GM18873 (cell line): ENCODE data around the gene BBS1.

Experiments used
- ATAC-seq: cut with Tn5 transposase; IDR thresholded peaks from one replicate; pipeline ENCODE4 v1.9.1; 2021; ENCODE audit warnings: mild to moderate bottlenecking, moderate library complexity, moderate number of reproducible peaks; ENCODE audit not compliant: unreplicated experiment, low FRiP score

The BBS1 gene

GRCh38 chr11:66476841-66477251 is 33.6 kb upstream of the BBS1 start:
- ATAC-seq: no peak

GRCh38 chr11:66477263-66478201 is 32.9 kb upstream of the BBS1 start:
- no peak for ATAC-seq

DNA sequence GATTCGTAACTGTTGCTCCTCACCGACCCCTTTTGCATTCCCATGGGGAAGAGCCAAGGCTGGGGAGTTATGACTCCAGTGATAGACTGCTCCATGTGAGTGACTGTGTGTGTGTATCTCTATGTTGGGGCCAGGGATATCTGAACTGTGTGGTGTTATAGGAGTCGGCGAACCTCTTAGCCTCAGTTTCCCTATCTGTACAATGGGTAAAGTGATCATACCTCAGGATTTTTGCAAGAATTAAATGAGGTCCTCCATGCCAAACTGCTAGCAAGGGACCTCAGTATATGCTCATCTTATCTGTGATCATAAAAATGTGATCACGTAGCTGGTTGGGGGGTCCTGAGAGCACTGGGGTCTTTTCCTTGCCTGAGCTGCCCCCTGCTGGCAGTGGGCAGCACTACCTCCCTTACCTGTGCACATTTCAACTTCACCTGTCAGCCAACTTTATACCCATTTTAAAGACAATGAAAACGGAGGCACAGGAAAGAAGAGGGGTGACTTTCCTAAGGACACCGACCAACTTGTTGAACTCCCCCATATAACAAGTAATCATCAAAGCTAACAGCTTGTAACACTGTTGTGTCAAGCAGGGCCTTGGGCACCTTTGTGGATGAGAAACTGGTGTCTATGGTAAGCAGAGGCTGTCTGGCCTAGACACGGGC is 31.6 kb upstream of the BBS1 start:
- ATAC-seq: no peak

- no peak for ATAC-seq
These were observed 30.9 kb upstream of the BBS1 start for GRCh38 chr11:66479394-66480116.

DNA sequence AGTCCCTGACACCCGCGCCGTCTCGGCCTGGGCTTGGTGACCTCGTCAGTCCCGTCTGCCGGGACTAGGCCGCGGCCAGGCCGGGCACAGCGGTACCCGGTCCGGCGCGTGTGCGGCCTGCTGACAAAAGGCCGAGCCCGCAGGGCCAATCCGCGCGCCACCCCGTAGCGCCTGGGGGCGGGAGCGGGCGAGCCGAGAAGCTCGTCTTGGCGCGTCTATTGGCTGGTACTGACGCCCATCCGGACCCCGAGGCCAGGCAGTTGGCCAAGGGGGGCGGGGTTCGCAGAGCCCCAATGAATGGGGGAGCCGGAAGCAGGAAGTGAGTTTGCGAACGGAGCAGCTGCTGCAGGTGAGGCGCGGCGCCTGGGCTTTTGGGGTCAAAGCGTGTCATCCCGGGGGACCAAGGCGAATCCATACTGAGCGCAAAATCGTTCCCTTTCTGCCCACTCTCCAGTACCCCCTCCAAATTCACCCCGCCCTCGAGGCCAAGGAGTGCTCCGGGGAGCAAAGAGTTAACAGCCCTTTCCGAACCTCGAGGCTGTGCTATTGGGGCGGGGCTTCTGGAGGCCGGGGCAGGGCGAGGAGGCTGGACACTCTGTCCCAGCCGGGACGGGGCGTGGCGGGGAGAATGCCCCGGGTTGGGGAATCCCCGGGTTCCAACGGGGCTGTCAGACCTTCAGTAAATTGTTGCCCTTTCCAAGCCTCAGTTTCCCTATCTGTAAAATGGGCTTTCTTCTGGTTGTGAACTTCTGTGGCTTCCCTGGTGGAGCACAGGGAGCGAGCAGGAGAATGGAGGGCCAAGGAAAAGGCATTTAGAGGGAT is 30.1 kb upstream of the BBS1 start, which contains the start of gene DPP3:
DPP3 (plus strand) TSS at position 318 of the 822 bp plus-strand sequence. CDS start 1,767 bp downstream, outside the sequence.
- peak; percentile 72 for ATAC-seq

GRCh38 chr11:66484806-66485380 is 25.5 kb upstream of the BBS1 start:
- ATAC-seq: no peak

GRCh38 chr11:66488957-66489356 is 21.5 kb upstream of the BBS1 start:
- no peak for ATAC-seq

- ATAC-seq: no peak
These were observed 20.8 kb upstream of the BBS1 start for GRCh38 chr11:66489636-66490035.

DNA sequence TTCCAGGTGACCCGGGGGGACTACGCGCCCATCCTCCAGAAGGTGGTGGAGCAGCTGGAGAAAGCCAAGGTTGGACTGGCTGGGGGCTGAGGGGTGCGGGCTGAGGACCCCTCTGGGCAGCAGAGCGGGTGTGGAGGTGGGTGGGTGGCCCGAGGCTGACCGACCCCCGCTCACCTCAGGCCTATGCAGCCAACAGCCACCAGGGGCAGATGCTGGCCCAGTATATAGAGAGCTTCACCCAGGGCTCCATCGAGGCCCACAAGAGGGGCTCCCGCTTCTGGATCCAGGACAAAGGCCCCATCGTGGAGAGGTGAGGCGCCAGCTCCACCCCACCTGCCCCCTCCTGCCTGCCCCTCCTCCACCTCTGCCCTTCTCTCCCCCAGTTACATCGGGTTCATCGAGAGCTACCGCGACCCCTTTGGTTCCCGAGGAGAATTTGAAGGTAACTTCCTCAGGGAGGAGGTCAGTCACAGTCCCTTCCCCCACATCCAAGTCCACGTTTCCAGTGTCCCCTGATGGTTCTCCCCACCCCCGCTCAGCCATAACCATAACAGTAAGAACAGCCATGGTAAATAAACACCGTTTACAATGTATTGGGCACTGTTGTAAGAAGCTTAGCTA is 19.0 kb upstream of the BBS1 start:
- ATAC-seq: no peak

DNA sequence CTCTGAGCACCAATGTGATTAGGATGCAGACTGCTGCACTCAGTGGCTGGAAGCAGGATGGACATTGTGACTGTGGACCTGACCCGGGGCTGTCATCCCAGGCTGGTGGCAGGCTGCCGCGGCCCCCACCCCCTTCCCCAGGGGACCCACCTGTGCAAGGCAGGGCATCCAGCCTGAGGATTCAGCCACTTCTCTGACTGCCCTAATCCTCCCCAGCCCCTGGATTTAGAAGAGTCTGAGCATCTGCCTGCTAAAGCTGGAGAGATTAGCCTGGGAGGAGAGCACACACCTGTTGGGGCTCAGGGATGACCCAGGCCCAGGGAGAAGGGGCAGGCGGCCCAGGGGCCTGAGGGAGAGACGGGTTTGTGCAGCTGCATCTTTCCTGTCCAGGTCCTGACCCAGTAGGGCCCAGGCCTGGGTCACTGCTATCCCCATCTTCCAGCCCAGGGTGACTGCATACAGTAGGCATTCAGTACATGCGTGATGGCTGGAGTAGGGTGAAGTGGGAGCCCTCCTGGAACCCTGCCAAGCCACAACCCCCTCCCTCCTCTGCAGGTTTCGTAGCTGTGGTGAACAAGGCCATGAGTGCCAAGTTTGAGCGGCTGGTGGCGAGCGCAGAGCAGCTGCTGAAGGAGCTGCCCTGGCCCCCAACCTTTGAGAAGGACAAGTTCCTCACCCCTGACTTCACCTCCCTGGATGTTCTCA is 18.1 kb upstream of the BBS1 start:
- no peak for ATAC-seq

GRCh38 chr11:66493130-66493529 is 17.3 kb upstream of the BBS1 start:
- no peak for ATAC-seq

DNA sequence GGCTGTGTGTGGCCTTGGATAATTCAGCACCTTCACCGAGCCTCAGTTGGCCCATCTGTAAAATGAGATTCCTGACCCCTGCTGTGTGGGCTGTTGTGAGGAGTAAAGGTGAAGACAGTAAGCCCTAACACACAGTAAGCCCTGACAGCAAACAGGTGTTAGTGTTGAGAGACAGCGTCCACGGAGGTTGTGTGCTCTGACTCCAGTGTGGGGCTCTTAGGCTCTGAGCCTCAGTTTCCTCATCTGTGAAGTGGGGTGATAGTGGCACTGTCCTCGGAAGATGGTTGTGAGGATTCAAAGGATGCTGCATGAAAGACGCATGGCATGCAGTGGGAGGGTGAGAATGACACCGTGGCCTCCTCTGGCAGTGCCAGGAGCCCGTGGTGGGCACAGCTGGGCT is 16.0 kb upstream of the BBS1 start:
- ATAC-seq: no peak

- no peak for ATAC-seq
These were observed 15.5 kb upstream of the BBS1 start for GRCh38 chr11:66494935-66495334.

- no peak for ATAC-seq
These were observed 15.0 kb upstream of the BBS1 start for GRCh38 chr11:66495401-66495854.

- no peak for ATAC-seq
These were observed 13.2 kb upstream of the BBS1 start for GRCh38 chr11:66497206-66497605.

DNA sequence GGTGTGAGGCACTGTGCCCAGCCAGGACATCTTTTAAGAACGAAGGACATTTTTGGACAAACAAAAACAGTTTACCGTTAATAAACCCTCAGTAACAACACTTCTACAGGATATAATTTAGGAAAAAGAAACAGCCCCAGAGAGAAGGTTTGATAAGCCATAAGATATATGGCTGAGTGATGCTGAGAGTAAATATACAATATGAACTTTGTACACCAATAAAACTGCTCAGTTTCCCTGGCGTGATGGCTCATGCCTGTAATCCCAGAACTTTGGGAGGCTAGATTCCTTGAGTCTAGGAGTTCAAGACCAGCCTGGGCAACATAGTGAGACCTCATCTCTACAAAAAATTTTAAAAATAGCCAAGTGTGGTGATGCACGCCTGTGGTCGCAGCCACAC is 11.9 kb upstream of the BBS1 start:
- ATAC-seq: no peak

DNA sequence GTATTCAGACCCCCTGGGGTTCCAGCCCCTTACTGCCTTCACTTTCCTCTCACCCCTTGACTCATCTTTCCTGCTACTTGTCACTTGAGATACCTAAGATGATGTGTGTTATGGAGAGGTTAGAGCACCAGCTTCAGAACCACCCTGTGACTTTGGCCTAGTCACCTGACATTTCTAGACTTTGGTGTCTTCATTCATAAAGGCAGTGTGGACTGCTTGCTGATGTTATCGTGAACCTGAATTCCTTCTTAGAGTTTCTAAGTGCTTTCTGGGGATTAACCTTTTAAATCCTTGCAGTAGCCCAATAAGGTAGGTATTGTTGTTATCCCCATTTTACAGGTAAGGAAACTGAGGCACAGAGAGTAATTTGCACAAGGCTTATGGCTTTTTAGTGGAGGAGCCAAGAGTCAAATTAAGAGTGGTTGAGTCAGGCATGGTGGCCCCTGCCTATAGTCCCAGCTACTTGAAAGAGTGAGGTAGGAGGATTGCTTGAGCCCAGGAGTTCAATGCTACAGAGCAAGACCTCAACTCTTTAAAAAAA is 5.1 kb upstream of the BBS1 start:
- ATAC-seq: no peak

- ATAC-seq: no peak
These were observed 1.3 kb upstream of the BBS1 start for GRCh38 chr11:66509131-66509561.
